Stimulated activated CD4-positive, alpha-beta T cell treated with anti-CD3 and anti-CD28 coated beads, TNF-alpha, amount 100 ng/mL, for 24 hours (primary cell): Measurements from ENCODE around the gene SLA2.
A peak's percentile ranks its signal among the peaks of the same experiment; 100 is the strongest.
"Not testable (repeated sequence)": the region's sequence is repeated elsewhere in the genome, so short reads cannot be mapped to it uniquely, and the experiment has no call there.

Source experiments
- DNase-seq, 3 experiments: peaks; one replicate each; pipeline ENCODE4 v3.0.0-alpha.2; 2020; ENCODE audit warnings: low read depth in 3 of 3

SLA2 gene, protein sequence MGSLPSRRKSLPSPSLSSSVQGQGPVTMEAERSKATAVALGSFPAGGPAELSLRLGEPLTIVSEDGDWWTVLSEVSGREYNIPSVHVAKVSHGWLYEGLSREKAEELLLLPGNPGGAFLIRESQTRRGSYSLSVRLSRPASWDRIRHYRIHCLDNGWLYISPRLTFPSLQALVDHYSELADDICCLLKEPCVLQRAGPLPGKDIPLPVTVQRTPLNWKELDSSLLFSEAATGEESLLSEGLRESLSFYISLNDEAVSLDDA

DNA sequence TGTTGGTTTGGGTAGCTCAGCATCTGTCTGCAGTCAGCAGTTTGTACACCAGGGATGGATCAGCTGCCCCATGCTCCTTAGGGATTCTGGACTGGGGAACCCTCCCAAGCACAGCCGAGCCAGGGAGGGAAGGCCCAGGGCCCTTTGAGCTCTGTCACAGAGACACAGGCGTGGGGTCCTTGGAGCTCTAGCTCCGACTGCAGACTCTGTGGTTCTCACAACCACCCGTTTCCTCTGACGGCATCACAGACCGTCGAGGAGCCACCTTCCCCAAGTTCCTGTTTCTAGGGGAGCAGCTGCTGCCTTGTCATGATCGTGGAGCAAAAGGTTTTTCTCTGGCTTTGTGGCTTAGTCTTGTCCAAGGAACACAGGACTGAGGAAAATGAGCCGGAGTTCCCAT, at the start of gene SLA2:
TSS of gene SLA2 (minus strand) at position 199 of the 400 bp plus-strand sequence. CDS start 4,861 bp downstream, outside the sequence.
- DNase-seq: peak; percentile 32 to 59 (median 41)

DNA sequence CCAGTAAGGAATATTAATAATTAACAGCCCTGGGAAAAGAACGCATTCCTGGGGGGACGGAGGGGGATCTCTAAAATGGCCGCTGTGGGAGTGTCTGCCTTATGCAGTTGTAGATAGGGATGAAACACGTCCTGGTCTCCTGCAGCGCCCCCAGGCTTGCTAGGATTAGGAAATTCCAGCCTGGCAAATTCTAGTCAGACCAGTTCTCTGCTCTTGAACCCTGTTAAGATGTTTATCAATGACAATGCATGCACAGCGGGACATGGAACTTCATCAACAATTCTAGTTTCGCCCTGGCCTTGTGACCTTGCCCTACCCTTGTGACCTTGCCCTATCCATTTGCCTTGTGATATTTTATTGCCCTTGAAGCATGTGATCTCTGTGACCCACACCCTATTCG, 49.5 kb upstream of the SLA2 start:
- DNase-seq: not testable (repeated sequence)

DNA sequence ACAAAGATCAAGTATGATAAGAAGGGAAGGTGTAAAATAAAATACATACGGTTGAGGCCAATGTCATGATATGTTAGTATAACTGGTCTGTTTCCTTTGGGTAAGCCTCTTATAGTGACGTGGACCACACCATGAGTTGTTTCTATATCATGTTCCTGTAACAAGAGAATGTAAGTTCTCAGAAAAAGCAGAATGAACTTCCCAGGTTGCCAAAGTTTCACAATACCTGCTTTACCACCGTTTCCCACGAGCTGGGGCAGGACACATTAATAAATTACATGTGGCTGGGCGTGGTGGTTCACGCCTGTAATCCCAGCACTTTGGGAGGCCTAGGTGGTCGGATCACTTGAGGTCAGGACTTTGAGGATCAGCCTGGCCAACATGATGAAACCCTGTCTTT, 42.6 kb upstream of the SLA2 start:
- no peak for DNase-seq

DNA sequence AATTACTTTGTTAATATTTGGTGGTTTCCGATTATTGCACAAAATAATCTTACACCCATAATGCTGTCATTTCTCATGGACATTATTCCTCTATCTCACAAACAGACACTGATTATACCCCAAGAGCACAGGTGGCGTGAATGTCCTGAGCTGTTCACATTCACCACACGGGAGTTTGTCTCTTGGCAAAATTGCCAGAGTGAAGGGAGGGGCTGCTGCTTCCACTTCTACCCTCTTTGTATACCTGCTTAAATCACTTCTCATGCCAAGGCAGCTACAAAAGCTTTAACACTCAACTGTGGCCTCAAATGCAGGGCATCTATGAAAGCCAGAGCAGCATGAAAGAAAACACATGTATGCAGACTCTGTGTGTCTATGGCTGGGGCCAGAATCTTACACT, 41.9 kb upstream of the SLA2 start:
- DNase-seq: no peak

DNA sequence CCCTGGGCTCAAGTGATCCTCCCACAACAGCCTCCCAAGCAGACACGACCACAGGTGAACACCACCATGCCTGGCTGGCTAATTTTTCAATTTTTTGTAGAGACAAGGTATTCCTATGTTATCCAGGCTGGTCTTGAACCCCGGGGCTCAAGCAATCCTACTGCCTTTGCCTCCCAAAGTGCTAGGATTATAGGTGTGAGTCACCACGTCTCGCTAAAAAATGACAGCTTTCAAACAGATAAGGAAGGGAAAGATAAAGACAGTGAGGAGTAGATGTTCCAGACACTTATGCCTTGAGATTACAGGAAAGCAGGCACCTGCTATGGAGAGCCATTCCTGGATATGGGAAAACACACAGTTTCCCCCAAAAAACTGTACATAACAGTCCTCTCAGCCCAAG, 40.9 kb upstream of the SLA2 start:
- DNase-seq: no peak

DNA sequence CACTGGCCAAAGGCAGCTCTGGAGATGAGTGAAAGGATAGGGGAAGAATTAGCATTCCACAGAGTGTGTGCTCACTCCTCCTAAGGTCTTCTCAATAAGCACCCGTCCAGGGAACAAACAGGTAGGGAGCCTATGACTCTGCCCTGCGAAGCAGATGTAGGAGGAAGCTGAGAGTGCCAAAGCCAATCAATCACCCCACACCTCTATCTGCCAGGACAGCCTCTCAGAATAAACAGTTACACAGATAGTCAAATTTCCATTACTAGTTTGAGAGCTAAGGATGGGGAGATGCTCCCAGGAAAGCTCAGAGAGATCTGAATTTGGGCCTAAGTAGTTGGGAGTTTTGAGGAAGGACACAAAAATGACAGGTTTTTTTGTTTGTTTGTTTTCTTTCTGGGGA, 40.5 kb upstream of the SLA2 start:
- DNase-seq: no peak

DNA sequence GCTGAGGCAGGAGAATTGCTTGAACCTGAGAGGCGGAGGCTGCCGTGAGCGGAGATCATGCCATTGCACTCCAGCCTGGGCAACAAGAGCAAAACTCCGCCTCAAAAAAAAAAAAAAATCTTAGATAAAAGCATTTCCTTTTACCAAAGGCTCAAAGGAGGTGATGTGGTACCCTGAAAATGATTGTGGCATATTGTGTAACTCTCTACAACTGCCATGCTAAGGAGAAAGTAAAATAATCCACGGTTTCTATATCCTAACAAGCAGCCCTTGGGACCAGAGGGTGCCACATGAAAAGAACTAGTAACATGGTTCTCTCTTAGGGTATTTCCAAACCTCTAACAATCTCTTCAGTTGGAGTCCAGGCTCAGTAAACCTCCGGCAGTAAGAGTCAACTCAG, 38.8 kb upstream of the SLA2 start:
- DNase-seq: no peak

DNA sequence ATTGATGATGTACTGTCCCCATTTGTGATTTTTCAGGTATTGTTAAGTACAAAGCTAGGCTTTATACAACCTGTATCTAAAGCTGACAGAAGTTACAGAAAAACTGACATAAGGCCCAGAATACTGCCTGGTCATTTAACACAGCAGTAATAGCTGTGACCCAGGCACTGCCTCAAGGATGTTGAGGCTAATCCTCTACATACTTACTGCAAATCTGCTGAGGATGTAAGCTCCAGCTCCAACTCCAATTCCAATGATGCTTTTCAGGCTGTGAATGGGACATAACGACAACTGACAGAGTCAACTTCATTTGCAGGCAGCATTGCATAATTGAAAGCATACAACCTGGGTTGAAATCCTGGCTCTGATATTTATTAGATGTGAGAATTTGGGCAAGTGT, 36.3 kb upstream of the SLA2 start:
- DNase-seq: no peak

DNA sequence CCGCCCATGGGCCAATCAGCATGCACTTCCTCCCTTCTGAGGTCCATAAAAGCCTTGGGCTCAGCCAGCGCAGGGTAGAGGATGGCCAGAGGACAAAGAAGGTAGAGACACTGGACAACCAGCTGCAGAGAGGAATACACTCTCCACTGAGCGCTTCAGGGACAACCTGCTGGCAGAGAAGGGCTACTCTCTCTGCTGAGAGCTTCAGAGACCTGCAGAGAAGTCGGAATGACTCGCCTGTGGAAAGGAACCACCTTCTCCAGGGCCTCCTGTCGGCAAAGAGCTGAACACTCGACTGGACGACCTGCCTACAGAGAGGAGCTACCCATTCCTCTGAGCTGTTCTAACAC, 31.4 kb upstream of the SLA2 start:
- DNase-seq: no peak

DNA sequence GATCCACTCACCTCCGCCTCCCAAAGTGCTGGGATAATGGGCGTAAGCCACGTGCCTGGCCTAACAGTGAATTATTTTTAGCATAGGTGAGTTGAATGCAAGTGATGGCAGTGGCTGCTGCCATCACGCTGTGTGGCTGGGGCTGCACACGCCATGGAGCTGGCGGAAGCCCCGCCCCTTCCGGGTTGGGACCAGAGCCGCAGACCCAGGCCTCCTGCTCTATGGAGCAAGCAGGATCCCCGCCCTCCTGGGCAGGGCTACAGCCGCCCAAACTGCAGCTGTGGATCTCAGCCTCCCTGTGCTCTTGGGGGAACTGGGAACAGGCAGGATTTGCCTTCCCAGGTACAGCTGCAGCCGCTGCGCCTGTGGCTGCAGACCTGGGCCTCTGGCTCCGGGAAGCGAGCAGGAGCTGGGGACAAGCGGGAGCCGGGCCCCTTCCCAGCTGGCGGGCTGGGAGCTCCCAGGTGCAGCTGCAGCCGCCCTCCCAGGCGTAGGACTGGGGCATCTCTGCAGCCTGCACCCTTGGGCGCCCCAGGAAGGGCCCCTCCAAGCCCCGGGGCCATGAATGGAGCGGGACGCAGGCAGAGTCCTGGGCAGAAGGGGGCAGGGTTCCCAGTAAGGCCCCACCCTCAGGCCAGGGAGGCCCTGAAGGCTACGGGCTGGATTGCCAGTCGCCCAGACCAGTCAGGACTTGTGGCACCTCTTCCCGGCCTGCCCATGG, 30.9 kb upstream of the SLA2 start:
- DNase-seq: no peak

DNA sequence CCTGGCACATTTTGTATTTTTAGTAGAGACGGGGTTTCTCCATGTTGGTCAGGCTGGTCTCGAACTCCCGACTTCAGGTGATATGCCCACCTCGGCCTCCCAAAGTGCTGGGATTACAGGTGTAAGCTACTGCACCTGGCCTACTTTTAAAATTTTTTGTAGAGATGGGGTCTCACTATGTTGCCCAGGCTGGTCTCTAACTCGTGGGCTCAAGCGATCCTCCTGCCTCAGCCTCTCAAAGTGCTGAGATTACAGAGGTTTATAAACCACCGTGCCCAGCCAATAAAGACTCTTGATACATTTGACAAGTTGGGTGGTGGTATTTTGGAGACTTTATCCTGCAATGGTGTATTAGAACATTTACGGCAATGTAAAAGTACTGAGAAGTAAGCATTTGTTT, 29.5 kb upstream of the SLA2 start:
- not testable (repeated sequence) for DNase-seq

DNA sequence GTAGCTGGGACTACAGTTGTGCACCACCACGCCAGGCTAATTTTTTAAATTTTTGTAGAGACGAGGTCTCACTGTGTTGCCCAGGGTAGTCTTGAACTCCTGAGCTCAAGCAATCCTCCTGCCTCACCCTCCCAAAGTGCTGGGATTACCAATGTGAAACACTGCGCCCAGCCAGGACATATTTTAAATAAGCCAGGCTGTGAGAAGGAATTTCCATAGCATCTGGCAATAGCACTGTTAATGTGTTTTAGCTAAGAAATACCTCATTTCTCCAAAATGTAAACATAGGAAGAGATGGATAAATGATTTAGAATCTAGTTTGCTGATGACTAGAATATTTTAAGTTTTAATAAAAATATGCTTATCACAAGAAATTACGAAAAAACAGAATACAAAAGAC, 27.0 kb upstream of the SLA2 start:
- no peak for DNase-seq

DNA sequence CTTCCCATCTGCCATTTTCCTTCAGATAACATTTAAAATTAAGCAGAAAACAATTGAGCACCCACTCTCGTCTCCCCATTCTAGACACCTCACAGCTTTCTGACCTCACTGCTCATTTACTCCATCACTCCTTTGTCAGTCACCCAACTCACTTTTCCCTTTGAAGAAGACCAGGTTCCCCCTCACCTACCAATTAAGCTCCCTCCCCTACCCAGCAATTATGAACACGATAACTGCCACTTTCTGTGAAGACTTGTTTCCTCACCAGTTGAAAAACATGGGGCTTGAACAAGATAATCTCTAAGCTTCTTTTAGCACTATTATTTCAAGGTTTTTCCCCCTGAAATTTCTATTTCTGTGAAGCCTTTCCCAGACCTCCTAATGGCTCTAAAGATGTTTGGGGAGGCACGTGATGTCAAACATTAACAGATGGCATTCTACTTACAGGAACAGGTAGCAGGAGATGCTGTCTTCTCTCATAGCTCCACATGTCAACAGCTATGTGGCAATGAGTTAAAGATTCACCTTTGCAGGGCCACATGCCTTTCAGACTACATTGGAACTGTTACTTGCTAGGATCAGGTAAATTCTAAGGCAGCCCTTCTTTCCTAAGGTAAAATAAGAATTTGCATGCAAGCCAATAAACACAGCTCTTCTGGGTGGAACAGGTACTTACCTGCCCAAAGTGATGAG, 24.8 kb upstream of the SLA2 start:
- DNase-seq: no peak

DNA sequence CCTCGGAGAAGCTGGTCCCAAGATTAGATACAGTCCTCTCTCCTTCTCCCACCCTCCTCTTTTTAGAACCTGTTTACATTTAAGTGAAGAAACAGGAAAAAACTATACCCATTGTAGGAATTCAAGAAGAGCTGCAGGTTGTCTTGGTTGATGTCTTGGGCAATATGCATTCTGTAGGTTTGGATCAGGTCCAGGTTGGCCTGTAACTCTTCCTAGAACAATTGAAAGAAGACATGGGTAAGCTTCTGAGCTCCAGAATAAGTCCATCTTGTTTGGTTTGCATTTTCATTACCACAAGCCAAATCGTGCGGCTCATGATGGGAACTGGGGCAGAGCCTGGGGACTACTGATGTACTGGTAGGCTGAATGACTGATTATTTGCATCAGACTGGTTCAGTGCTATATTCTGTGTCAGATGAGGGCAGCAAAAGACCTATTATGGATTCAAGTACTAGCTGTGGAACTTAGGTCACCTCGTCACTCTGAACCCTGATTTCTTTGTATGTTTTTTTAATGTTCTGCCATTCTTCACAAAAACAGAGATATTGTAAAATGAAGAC, 20.3 kb upstream of the SLA2 start:
- DNase-seq: no peak

DNA sequence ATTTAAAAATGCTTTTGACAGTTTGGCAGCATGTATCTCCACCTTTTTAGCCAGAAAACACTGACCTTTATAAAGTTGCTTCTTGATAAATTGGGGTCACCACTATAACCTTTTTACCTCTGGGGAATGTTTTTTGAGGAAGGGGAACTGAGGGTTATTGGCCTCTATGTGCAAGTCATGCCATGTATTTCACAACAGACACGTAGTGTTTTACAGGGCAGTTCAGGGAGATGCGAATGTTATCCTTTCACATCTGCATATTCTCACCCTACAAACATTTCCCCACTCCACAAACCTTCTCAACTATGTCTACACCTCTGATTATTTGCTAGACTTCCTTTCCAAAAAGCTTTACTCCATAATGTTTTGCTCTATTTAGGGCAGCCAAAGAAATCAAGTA, 17.0 kb upstream of the SLA2 start:
- DNase-seq: no peak

DNA sequence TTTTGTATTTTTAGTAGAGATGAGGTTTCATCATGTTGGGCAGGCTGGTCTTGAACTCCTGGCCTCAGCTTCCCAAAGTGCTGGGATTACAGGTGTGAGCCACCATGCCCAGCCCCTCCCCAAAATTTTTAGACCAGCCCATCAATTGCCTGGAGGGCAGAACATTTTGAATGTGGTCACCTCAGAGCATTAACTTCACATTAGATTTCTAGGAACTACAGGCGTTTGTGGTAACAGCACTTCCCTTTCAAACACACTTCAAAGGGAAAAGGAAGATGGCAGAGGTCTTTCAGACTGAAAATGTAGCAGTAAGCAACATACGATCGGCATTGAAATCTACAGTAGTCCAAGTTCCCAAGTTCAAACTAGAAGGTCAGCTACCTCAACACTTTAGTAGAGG, 12.3 kb upstream of the SLA2 start:
- no peak for DNase-seq

DNA sequence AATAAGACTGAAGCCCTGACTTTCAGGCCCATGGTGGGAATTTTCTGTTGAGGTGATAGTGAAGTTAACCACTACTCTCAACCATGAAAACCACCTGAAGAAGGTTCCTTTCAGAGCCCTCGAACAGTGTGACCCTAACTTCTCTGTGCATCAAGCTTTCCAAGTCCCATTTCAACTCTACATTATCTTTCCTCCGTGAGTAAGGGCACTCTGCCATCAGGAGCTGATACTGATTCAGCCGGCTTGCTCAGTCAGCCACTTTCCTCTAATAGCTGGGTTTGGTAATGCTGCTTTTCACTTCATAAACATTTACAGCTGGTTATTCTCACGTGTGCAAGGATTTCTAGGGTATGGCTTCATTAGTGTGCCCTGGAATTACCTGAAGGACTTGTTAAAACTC, 10.7 kb upstream of the SLA2 start:
- DNase-seq: no peak

DNA sequence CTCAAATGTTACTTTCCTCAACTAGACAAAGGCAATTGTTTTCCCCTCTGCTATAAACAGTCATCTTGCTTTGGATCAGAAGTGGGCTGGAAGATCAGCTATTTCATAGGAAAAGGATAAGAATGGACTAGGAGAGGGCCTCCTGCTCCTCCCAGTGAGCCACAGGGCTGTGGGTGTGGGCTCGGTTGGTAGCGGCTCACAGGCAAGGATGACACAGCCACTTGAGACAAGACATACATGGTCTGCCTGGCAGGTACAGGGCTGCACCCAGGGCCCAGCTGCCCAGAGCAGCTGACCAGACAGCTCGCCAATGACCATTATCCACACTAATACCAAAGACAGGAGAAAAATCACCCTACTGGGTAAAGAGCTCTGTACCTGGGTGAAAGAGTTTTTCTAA, 9.0 kb upstream of the SLA2 start:
- DNase-seq: no peak

DNA sequence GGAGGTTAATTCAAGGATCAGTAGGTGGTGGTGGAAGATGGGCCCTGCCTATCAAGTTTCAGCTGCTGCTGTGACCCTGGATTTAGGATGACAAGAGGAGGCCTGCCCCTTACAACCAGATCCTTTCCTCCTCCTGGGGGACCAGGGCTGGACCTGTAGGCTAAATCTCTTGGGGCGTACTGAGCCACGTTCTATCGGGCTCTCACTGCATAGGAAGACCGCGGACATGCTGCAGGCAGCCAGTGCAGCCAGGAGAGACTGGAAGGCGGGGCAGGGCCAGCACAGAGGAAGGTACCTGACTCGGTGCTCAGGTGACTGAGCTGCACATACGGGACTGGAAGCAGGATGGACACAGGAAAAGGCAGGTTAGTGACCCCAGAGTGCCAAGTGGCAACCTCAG, 8.5 kb upstream of the SLA2 start:
- DNase-seq: no peak

DNA sequence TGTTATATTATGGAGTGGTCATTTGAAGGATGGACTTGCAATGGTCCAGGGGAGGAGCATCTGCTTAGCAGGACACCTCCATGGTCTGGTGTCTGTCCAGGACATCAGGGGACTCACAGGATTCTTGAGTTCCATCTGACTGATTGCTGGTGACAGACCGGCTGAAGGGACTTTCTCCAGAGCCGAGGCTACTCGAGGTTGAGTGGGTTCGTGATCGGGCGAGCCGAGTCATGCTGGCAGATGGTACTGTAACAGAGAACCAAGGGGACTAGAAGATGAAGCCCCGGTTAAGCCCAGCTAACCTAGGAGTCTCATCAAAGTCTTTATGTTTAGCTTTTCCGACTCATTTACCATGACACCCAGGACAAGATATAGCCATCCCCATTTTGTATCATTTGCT, 7.5 kb upstream of the SLA2 start:
- DNase-seq: no peak

DNA sequence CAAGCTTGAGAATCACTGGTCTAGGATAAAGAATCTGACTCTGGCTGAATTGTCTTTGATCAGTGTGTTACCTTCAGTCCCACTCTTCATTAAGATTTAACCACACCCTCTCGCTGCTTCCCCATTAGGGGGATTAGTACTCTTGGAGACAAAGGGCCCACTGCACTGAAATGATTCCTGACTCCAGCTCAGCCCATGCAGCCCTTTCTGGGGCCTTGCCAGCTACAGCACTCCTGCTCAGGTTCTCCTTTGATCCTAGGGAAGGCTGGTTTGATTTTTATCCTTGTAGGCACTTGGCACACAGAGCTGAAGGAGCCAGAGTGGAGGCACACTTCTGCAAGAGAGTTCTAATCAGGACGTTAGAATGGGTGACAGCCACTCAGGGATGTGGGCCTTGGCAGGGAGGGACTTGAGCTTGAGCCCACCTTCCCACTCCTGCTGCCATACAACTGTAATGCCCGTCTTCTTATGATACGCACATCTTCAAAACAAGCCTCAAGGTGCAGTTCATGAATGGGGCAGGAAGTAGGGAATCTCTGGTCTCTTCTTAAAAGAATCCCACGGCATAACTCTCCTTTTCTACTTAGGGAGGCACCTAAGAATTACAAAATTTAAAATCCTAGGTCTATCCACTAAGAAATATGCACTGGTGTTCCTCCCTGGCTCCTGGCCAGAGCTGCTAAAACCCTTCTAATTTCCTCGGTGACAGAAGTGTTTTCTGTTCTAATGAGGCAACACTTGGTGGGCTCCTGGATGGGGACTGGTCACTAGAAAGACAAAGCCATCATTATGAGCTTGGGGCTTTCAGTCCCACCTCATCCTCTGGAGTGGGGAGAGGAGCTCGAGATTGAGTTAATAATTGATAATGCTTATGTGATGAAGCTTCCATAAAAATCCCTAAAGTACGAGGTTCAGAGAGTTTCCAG, 1.5 kb upstream of the SLA2 start:
- DNase-seq: no peak

DNA sequence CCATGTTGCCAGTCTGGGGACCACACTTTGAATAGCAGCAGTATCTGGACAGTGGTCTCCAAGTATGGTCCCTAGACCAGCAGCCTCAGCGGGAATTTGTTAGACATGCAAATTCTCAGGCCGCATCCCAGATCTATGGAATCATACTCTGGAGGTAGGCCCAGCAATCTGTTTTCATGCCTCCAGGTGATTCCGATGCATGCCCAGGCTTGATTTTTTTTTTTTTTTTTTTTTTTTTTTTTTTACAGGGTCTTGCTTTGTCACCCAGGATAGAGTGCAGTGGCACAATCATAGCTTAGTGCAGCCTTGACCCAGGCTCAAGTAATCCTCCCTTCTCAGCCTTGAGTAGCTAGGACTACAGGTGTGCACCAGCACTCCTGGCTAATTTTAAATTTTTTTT, 682 bp upstream of the SLA2 start:
- no peak for DNase-seq
